ENCODE results near the gene DPY30. TPM values are rescaled to one million over a fixed set of nuclear protein-coding genes. Genes with fewer than 3 reads are reported as not detected.

The DPY30 gene
- total RNA-seq = 72.7 TPM

GRCh38 chr2:32039447-32040219 lies at the start of gene DPY30:
DPY30 (minus strand) TSS chr2:32039805; CDS start chr2:32039456, 349 bp downstream.

GRCh38 chr2:32063310-32064020 lies 23.9 kb upstream of the DPY30 start, which contains the start of gene SPAST:
SPAST (plus strand) TSS chr2:32063556; CDS start chr2:32063832, 276 bp downstream.

GRCh38 chr2:32010670-32011484 lies 28.7 kb downstream of the DPY30 start, which contains the start of gene MEMO1:
MEMO1 (minus strand) TSS chr2:32011008; CDS start chr2:32010247, 761 bp downstream.

Other genes with a start within 250 kb of the DPY30 start
- gene MEMO1, start 28.8 kb downstream of the DPY30 start, total RNA-seq = 76.1 TPM
- gene SPAST, start 23.8 kb upstream of the DPY30 start, total RNA-seq = 181 TPM
- 36.7 TPM for gene SLC30A6, start 126.1 kb upstream of the DPY30 start, total RNA-seq
- 1.4 TPM for gene NLRC4, start 225.1 kb upstream of the DPY30 start, total RNA-seq
- gene YIPF4, start 238.1 kb upstream of the DPY30 start, total RNA-seq = 39.0 TPM